ENCODE results near the gene RNF220.

Gene RNF220

GRCh38 chr1:44407430-44408211 lies 2.6 kb downstream of the RNF220 start:
- no peak for DNase-seq

DNA sequence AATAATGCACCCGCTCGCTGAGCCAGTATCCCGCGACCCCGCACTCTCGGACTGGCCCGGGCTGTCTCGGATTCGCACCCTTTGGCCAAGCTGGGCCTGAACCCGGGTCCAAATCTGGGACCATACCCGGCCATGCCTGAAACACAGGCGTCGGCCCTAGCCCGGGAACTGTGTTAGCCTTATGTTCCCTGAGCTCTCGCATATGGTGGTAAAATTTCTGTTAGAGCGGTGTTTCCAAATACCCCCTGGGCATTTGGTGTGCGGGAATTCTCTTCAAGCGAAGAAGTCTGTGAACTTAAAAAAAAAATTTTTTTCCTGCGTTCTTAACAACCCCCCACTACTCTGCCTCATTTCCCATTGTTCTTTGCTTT lies 3.1 kb downstream of the RNF220 start:
- no peak for DNase-seq

DNA sequence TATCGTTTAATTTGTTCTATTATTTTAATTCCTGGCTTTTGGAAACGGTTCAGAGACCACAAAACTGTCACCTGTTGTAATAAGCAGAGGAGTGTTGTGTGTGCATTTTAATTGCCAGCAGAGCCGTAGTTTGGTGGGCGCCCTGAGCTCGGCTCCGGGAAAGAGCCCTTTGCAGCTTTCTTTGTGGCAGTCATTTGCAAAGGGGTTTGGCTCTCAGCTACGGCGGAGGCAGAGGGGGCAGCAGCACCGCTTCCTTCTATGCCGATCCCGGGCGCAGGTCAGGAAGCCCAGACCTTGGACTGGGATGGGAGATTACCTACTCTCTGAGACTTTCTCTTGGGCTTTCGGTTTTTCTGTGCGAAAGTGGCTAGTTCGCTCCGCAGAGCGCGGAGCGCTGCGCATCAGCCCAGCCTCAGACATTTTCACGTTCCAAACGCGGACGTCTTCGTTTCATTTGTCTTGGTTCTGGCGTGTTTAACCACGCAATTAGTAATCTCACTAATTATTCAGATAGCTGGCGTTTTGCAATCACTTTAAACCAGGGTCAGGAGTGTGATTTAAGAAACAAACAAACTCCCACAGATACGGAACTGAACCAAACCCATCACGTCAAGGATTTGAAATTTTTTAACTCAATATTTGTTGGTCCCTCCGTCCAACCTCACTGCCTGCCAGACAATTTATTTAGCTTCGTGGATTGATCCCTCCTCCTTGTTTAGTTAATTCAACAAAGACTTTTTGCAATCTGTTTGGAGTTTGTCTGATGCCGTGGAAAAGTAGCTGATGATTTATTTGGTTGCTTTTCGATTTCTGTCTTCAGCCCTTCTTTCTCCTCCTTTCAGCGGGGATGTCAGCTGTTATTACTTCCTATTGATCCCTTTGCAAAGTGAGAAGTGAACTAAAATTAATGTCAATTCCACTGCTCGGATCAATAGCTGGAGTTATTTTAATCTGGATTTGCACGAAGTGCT lies 3.9 kb downstream of the RNF220 start:
- no peak for DNase-seq

DNA sequence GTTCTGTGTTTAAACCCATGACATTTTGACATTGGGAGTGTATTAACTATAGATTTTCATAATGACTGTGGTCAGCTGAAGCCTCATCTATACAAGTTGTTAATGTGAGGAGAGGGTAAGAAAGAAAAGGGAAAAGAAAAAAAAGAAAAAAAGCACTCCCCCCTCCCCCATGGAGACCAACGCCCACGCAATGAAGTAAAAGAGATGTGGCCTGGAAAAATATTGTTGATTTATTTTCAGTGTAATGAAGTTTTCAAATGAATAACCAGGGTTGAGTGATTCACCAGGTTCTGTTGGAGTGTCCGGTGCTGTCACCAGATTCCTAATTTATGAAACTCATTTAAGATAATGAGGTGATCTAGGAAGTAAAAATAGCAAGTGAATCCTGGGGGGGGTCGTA lies 4.7 kb downstream of the RNF220 start:
- no peak for DNase-seq

GRCh38 chr1:44411861-44412260 lies 6.8 kb downstream of the RNF220 start:
- no peak for DNase-seq

DNA sequence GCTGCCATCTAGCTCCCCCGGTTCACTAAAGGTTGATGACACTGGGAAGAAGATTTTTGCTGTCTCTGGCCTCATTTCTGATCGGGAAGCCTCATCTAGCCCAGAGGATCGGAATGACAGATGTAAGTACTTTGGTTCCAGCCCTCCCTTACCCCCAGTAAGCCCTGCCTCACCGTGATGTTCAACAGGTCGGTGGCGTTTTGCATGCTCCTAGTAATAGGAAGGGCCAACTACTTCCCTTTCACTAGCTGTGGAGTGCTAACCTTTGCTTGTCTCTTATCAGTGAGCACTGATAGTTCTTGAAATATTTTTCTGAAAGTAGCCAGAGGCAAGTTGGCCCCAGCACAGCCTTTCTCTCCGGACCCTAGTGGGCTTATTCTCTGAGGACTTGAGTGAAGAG lies 7.5 kb downstream of the RNF220 start:
- no peak for DNase-seq

DNA sequence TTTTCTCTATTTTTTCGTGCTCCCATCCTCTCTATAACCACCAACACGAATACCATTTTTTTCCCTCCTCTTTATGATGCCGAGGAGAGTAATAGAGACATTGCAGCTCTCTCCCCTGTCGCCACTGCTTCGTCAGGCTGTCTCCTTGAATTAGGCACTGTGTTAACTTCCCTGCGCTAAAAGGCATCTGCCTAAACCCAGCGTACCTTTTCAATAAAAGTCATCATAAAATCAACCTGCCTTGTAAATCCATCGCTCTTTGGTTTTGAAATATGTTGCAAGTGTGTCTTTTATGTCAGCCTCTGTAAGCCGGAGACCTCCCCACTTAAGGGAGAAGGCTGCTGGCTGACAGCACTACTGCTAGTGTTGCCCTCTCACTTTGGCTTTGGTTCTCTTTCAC lies 8.7 kb downstream of the RNF220 start:
- DNase-seq: no peak

DNA sequence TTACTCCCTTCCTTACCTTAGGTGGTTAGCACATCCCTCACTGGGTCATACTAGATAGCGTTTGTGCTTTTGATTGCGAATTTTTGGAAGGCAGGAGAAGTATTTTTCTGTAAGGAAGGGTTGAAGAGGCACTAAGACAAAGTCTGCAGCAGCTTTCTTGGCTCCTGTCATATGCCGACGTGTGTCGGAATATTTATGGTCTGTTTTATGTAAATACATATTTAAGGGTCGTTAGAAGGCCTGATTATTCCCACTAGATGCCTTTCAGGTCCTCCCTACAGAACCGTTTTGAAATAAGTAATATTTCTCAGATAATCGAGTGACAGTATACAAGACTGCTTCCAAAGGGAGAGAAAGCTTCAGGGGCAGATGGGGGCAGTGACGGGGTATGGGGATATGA lies 10.0 kb downstream of the RNF220 start:
- DNase-seq: no peak

- no peak for DNase-seq
Measured at GRCh38 chr1:44416408-44416807, 11.4 kb downstream of the RNF220 start.

DNA sequence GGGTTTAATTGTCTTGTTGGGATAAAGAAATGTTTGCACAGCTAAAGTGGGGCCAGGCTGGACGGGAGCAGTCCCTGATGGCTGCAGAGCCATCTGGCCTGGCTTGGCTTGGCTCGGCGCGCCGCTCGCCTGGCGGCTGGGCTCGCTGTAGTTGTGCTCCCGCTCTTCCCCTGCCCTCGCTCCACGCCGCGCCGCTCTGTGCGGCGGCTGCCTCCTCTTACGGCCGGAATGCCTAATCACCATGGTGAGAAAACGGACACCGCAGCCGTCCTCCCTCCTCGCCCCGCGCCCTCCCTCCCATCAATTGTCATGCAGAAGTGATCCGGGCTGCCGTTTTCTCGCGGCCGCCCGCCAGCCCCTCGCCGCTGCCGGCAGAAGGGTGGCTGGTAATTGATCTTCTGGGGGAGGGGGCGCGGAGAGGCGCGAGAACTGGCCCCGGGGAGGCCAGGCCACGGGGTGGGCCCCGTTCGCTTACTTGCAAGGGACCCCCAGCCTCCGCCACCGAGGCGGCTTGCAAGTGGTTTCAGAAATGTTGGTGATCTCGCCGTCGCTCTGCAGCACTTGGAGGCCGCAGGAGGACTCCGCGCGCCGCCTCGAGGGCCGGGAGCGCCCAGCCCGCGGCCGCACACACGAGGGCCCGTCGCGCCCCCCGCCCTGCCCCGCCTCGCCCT lies 12.4 kb downstream of the RNF220 start:
- DNase-seq: no peak

GRCh38 chr1:44418022-44418673 lies 13.1 kb downstream of the RNF220 start:
- no peak for DNase-seq

GRCh38 chr1:44419901-44420300 lies 14.8 kb downstream of the RNF220 start:
- DNase-seq: no peak

DNA sequence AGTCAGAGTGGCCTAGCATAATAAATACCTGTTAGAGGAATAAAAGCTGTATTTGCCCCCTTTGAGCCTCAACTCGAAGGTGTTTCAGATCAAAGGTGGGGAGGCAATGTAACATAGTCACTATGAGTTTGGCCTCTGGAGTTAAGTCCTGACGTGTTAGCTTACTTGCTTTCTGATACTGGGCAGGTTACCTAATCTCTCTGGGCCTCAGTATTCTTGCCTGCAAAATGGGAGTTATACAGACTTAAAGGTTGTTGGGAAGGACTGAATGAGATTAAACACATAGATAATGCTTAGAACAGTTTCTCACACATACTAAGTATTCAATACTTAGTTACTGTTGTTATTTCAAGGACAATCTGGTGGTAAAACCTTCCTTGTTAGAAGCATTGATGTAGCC lies 15.5 kb downstream of the RNF220 start:
- DNase-seq: no peak

GRCh38 chr1:44421446-44421884 lies 16.4 kb downstream of the RNF220 start:
- no peak for DNase-seq

- no peak for DNase-seq
Measured at GRCh38 chr1:44422161-44422560, 17.1 kb downstream of the RNF220 start.

GRCh38 chr1:44423591-44424537 lies 18.8 kb downstream of the RNF220 start:
- no peak for DNase-seq

DNA sequence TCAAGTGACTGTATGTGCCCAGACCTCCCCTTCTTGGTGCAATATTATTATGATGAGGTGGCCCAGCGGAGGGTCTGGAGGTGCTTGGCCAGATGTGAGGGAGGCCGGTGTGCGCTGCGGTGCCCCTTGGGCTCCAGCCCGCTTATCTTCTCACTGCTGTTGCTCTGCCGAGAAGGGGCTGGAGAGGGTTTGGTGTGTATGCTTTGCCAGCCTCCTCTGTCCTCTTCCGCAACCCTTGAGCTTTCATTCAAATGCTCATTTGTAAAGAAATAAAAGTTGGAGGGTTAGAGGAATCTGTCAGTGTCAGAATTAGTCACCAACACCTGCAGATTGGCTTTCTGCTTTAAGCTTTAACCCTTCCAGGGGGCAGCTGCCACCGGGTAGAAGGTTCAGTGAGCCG lies 19.7 kb downstream of the RNF220 start:
- DNase-seq: no peak

GRCh38 chr1:44425341-44426082 lies 20.5 kb downstream of the RNF220 start:
- no peak for DNase-seq

- DNase-seq: no peak
Measured at GRCh38 chr1:44431861-44432260, 26.8 kb downstream of the RNF220 start.

DNA sequence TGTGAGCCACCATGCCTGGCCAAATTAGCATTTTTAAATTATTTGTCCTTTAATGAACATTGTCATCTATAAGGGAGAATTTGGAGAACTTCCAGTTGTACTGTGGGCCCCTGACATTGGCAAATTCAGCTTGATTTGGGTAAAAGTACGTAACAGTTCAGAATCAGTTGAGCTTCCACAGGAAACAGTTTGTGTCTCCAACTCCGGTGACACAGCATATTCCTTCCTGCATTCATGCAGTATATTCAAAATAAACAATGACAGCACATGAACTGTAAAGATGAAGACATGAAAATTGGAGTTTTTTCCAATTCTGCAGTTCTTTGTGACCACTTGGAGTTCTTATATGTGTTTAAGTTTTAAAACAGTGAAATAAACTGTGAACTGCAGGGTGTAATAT lies 28.2 kb downstream of the RNF220 start:
- DNase-seq: no peak

Data from NCI-H1417 treated with DMSO at 0.1 percent for 48 hours (cell line).